ENCODE data around the gene RTN4RL2. TPM values are rescaled to one million over a fixed set of nuclear protein-coding genes. Genes with fewer than 3 reads are reported as not detected.

The RTN4RL2 gene
- total and polyA plus RNA-seq, 2 experiments from 2014 or later, result 0.09 to 1.3 TPM

GRCh38 chr11:57418131-57418530 lies 42.2 kb upstream of the RTN4RL2 start:
- Histone ChIP-seq H3K36me3 (no peaks in the 10 kb centered on the region), H3K4me1 (ENCODE audit: low read depth) (no peaks in the 10 kb centered on the region), H3K4me3 (no peak overlapping the region), H3K9me3 (ENCODE audit: low read depth) (no peaks in the 10 kb centered on the region), H3K27me3 (no peaks in the 10 kb centered on the region), H3K27ac (no peak overlapping the region)
- TF ChIP-seq CTCF (IDR thresholded peaks at IDR 0.05; ENCODE audit: low read depth, low read length), result no peak
- DNase-seq (ENCODE audit: low read depth in 1 of 2, low spot score in 1 of 2), result no peak

GRCh38 chr11:57419146-57419545 lies 41.2 kb upstream of the RTN4RL2 start:
- Histone ChIP-seq H3K4me3 (no peak overlapping the region), H3K27ac (no peak overlapping the region), H3K36me3 (no peaks in the 10 kb centered on the region), H3K27me3 (no peaks in the 10 kb centered on the region), H3K9me3 (ENCODE audit: low read depth) (no peaks in the 10 kb centered on the region), H3K4me1 (ENCODE audit: low read depth) (no peaks in the 10 kb centered on the region)
- DNase-seq (ENCODE audit: low read depth in 1 of 2, low spot score in 1 of 2), result no peak
- TF ChIP-seq CTCF (IDR thresholded peaks at IDR 0.05; ENCODE audit: low read depth, low read length), result no peak

GRCh38 chr11:57421066-57421465 lies 39.3 kb upstream of the RTN4RL2 start:
- no peak for TF ChIP-seq CTCF (IDR thresholded peaks at IDR 0.05; ENCODE audit: low read depth, low read length)
- Histone ChIP-seq H3K4me1 (ENCODE audit: low read depth) (no peaks in the 10 kb centered on the region), H3K9me3 (ENCODE audit: low read depth) (no peaks in the 10 kb centered on the region), H3K36me3 (no peaks in the 10 kb centered on the region), H3K27ac (no peak overlapping the region), H3K27me3 (no peaks in the 10 kb centered on the region), H3K4me3 (no peak overlapping the region)
- no peak for DNase-seq (ENCODE audit: low read depth in 1 of 2, low spot score in 1 of 2)

- no peak for TF ChIP-seq CTCF (IDR thresholded peaks at IDR 0.05; ENCODE audit: low read depth, low read length)
- H3K9me3 ChIP-seq (ENCODE audit: low read depth), result no peaks in the 10 kb centered on the region
- no peaks in the 10 kb centered on the region for H3K4me1 ChIP-seq (ENCODE audit: low read depth)
- H3K4me3 ChIP-seq, result no peak overlapping the region
- no peaks in the 10 kb centered on the region for H3K36me3 ChIP-seq
- H3K27ac ChIP-seq, result no peak overlapping the region
- no peaks in the 10 kb centered on the region for H3K27me3 ChIP-seq
- DNase-seq (ENCODE audit: low read depth in 1 of 2, low spot score in 1 of 2), result no peak
Observed at GRCh38 chr11:57421805-57422204, 38.5 kb upstream of the RTN4RL2 start.

- Histone ChIP-seq H3K4me1 (ENCODE audit: low read depth) (no peaks in the 10 kb centered on the region), H3K4me3 (no peak overlapping the region), H3K36me3 (no peaks in the 10 kb centered on the region), H3K27ac (no peak overlapping the region), H3K27me3 (no peaks in the 10 kb centered on the region), H3K9me3 (ENCODE audit: low read depth) (no peaks in the 10 kb centered on the region)
- DNase-seq (ENCODE audit: low read depth in 1 of 2, low spot score in 1 of 2), result no peak
- TF ChIP-seq CTCF (IDR thresholded peaks at IDR 0.05; ENCODE audit: low read depth, low read length), result no peak
Observed at GRCh38 chr11:57422669-57423068, 37.7 kb upstream of the RTN4RL2 start.

All from cardiac muscle cell (in vitro differentiated cells and primary cell).